K562 (cell line): Measurements from ENCODE around the gene RGS12. TPM values are rescaled to one million over a fixed set of nuclear protein-coding genes. Genes with fewer than 3 reads are reported as not detected.
A peak's percentile ranks its signal among the peaks of the same experiment; 100 is the strongest.

Experiments
- CREB1 ChIP-seq, 2 experiments: sonication (generic) in 1 of 2; formaldehyde crosslinking in 1 of 2; IDR thresholded peaks; 2 replicates each; pipeline versions ENCODE4 v1.6.1 to v1.8.0; 2012 to 2022; ENCODE audit warnings: inconsistent platforms in 1 of 2, mild to moderate bottlenecking in 1 of 2, missing genetic modification reagents in 1 of 2, moderate library complexity in 1 of 2
- CXXC5 ChIP-seq: fragments of 250-450 bp; sonication (Bioruptor Pico); IDR thresholded peaks from 2 replicates; pipeline ENCODE4 v1.8.0; 2022; ENCODE audit warnings: inconsistent platforms, mild to moderate bottlenecking, moderate library complexity
- ETV6 ChIP-seq, 3 experiments: fragments of 150-350 bp in 1 of 3; sonication (generic) in 1 of 3; formaldehyde crosslinking in 1 of 3; IDR thresholded peaks; 2 replicates each; pipeline versions ENCODE4 v1.6.1 to v1.8.0; 2014 to 2022; ENCODE audit warnings: borderline replicate concordance in 2 of 3, low read depth in 2 of 3, antibody characterized with exemption in 1 of 3, low read length in 1 of 3, mild to moderate bottlenecking in 1 of 3, missing genetic modification reagents in 1 of 3
- PCBP1 ChIP-seq: fragments of 200-400 bp; formaldehyde crosslinking; IDR thresholded peaks from 2 replicates; pipeline ENCODE4 v1.6.1; 2018; ENCODE audit warnings: mild to moderate bottlenecking, low read depth, low read length; ENCODE audit not compliant: poor library complexity, severe bottlenecking
- PHF20 ChIP-seq: fragments of 450-650 bp; IDR thresholded peaks from 2 replicates; pipeline ENCODE4 v1.6.1; 2018; ENCODE audit not compliant: partially characterized antibody
- SP1 ChIP-seq: sonication (generic); formaldehyde crosslinking; IDR thresholded peaks from 2 replicates; pipeline ENCODE4 v1.8.1; 2022; ENCODE audit warnings: mild to moderate bottlenecking, missing genetic modification reagents
- ZFX ChIP-seq: sonication (generic); formaldehyde crosslinking; IDR thresholded peaks from 2 replicates; pipeline ENCODE4 v1.8.0; 2022; ENCODE audit warnings: mild to moderate bottlenecking, missing genetic modification reagents, moderate library complexity
- ZNF311 ChIP-seq: fragments of 250-450 bp; sonication (Bioruptor Pico); IDR thresholded peaks from 2 replicates; pipeline ENCODE4 v1.4.0; 2020; ENCODE audit warnings: mild to moderate bottlenecking, moderate library complexity
- ZSCAN29 ChIP-seq: fragments of 450-650 bp; IDR thresholded peaks from 2 replicates; pipeline ENCODE4 v1.6.1; 2017
- polyA plus RNA-seq, 8 experiments: library from polyadenylated mRNA; depleted of rRNA in 4 of 8; stranded (reverse) in 5 of 8; unstranded in 3 of 8; fragments of >200 nt; fragmentation: Nextera tagmentation in 2 of 8; fragmentation: Illumina TruSeq in 1 of 8; extraction: Ambion mirVana in 2 of 8; extraction: Trizol in 1 of 8; gene quantifications; 2 replicates each; pipeline versions ENCODE4 v1.2.1 to v1.2.3, GENCODE V29; 2011 to 2014; ENCODE audit warnings: inconsistent platforms in 1 of 8, missing spikeins in 1 of 8
- total RNA-seq, 7 experiments: library from RNA; depleted of rRNA in 6 of 7; stranded (reverse); fragments of >200 nt in 6 of 7; fragmentation: Illumina TruSeq in 2 of 7; extraction: Trizol in 2 of 7; gene quantifications; 2 replicates each; pipeline versions ENCODE4 v1.2.1 to v1.2.3, GENCODE V29; 2011 to 2021; ENCODE audit warnings: low replicate concordance in 1 of 7
- TF ChIP-seq, protein P1 (sequence below), 2 experiments: fragments of 450-650 bp in 1 of 2; sonication (generic) in 1 of 2; formaldehyde crosslinking in 1 of 2; IDR thresholded peaks; 2 replicates each; pipeline versions ENCODE4 v1.7.1 to v1.9.0; 2016 to 2022; ENCODE audit warnings: inconsistent platforms in 1 of 2, mild to moderate bottlenecking in 1 of 2, missing genetic modification reagents in 1 of 2
- TF ChIP-seq, protein P2 (sequence below): sonication (generic); formaldehyde crosslinking; IDR thresholded peaks from 2 replicates; pipeline ENCODE4 v1.4.0; 2020; ENCODE audit warnings: mild to moderate bottlenecking, missing genetic modification reagents

RGS12 gene
- total and polyA plus RNA-seq, 9 of the 15 experiments (the other 6 are each of a cell fraction or from before 2014, with no cell fraction given): 0.30 to 8.8 (median 5.5) TPM

DNA sequence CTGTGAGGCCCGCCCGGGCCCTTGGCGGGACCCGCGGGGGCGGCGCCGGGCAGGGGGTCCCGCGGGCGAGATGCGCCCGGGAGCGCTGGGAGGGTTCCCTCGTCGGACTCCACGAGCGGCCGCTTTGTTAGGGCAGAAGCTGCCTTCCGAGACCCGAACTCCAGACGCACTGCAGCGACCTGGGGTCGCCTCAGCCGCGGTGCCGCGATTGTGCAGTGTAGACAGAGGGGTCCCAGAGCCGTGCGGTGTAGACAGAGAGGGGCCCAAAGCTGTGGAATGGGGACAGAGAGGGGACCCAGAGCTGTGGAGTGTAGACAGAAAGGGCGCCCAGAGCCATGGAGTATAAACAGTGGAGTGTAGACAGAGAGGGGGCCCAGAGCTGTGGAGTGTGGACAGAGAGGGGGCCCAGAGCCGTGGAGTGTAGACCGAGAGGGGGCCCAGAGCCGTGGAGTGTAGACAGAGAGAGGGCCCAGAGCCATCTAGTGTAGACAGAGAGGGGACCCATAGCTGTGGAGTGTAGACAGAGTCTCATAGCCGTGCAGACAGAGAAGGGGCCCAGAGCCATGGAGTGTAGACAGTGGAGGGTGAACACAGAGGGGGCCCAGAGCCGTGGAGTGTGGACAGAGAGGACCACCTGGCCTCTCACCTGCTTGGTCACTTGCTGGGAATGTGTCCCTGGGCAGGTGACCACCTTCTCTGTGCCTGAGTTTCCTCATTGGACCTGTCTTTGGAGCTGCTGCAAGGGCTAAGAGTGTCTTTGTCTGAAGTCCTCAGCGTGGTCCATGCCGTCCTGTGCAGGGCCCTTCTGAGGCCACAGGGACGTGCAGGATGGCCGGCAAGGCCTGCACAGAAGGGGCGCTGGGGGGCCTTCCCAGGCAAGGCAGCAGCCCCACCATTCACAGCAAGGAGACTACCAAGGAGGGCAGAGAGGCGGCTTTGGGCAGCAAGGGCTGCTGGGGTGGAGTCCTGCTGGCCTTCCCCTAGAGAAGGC lies 875 bp downstream of the RGS12 start (continued):
- TF ChIP-seq, protein P1, sequence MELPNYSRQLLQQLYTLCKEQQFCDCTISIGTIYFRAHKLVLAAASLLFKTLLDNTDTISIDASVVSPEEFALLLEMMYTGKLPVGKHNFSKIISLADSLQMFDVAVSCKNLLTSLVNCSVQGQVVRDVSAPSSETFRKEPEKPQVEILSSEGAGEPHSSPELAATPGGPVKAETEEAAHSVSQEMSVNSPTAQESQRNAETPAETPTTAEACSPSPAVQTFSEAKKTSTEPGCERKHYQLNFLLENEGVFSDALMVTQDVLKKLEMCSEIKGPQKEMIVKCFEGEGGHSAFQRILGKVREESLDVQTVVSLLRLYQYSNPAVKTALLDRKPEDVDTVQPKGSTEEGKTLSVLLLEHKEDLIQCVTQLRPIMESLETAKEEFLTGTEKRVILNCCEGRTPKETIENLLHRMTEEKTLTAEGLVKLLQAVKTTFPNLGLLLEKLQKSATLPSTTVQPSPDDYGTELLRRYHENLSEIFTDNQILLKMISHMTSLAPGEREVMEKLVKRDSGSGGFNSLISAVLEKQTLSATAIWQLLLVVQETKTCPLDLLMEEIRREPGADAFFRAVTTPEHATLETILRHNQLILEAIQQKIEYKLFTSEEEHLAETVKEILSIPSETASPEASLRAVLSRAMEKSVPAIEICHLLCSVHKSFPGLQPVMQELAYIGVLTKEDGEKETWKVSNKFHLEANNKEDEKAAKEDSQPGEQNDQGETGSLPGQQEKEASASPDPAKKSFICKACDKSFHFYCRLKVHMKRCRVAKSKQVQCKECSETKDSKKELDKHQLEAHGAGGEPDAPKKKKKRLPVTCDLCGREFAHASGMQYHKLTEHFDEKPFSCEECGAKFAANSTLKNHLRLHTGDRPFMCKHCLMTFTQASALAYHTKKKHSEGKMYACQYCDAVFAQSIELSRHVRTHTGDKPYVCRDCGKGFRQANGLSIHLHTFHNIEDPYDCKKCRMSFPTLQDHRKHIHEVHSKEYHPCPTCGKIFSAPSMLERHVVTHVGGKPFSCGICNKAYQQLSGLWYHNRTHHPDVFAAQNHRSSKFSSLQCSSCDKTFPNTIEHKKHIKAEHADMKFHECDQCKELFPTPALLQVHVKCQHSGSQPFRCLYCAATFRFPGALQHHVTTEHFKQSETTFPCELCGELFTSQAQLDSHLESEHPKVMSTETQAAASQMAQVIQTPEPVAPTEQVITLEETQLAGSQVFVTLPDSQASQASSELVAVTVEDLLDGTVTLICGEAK (IDR thresholded peaks at IDR 0.05): peak; percentile 45; the same call in 1 of the 2 replicates
- TF ChIP-seq, protein P1 (CRISPR knock-in tag; IDR thresholded peaks at IDR 0.05): no peak
- TF ChIP-seq CREB1 (IDR thresholded peaks at IDR 0.05) (no peak), CREB1 (CRISPR knock-in tag; IDR thresholded peaks at IDR 0.05) (0 out of 2 replicates have a peak, but pooled peaks have one; percentile 31), SP1 (CRISPR knock-in tag) (0 out of 2 replicates have a peak, but pooled peaks have one; percentile 25), ETV6 (IDR thresholded peaks at IDR 0.05; ENCODE audit: borderline replicate concordance in 1 of 2, low read depth in 2 of 2, low read length in 1 of 2) (no peak), ETV6 (CRISPR knock-in tag; IDR thresholded peaks at IDR 0.05; ENCODE audit: borderline replicate concordance) (0 out of 2 replicates have a peak, but pooled peaks have one; percentile 22), ZNF311 (CRISPR knock-in tag) (no peak), CXXC5 (0 out of 2 replicates have a peak, but pooled peaks have one; percentile 7), ZFX (CRISPR knock-in tag) (peak; percentile 61), ZSCAN29 (peak; percentile 79), PHF20 (no peak), PCBP1 (no peak)
- TF ChIP-seq, protein P2, sequence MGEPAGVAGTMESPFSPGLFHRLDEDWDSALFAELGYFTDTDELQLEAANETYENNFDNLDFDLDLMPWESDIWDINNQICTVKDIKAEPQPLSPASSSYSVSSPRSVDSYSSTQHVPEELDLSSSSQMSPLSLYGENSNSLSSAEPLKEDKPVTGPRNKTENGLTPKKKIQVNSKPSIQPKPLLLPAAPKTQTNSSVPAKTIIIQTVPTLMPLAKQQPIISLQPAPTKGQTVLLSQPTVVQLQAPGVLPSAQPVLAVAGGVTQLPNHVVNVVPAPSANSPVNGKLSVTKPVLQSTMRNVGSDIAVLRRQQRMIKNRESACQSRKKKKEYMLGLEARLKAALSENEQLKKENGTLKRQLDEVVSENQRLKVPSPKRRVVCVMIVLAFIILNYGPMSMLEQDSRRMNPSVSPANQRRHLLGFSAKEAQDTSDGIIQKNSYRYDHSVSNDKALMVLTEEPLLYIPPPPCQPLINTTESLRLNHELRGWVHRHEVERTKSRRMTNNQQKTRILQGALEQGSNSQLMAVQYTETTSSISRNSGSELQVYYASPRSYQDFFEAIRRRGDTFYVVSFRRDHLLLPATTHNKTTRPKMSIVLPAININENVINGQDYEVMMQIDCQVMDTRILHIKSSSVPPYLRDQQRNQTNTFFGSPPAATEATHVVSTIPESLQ (CRISPR knock-in tag): no peak
- TF ChIP-seq, all 486 proteins: peak for 18
